Measurements from ENCODE around the gene P2RY8.
"Not testable (repeated sequence)": the region's sequence is repeated elsewhere in the genome, so short reads cannot be mapped to it uniquely, and the experiment has no call there.

Gene P2RY8

GRCh38 chrX:1475481-1475880, 61.5 kb downstream of the P2RY8 start:
- no peaks in the 10 kb centered on the region for H3K4me1 ChIP-seq (ENCODE audit: insufficient read depth, insufficient read length)
- no peak for TF ChIP-seq SUZ12 (IDR thresholded peaks at IDR 0.05; ENCODE audit: extremely low read depth, insufficient read depth, insufficient read length)
- no peak for TF ChIP-seq YY1 (IDR thresholded peaks at IDR 0.05; ENCODE audit: insufficient read depth, insufficient read length)
- no peak for TF ChIP-seq ZNF274 (IDR thresholded peaks at IDR 0.05; ENCODE audit: low read depth, low read length)
- no peaks in the 10 kb centered on the region for H3K36me3 ChIP-seq (ENCODE audit: insufficient read depth, insufficient read length, low read length)
- H3K9me3 ChIP-seq (ENCODE audit: insufficient read depth, low read length): peaks cover 14% of the 10 kb centered on the region; the same call in 1 of the 2 replicates
- DNase-seq (ENCODE audit: low read depth, low spot score): no peak
- H3K27me3 ChIP-seq (ENCODE audit: insufficient read depth, insufficient read length): no peaks in the 10 kb centered on the region
- no peak overlapping the region for H3K4me3 ChIP-seq (ENCODE audit: insufficient read length, low read depth)
- no peak overlapping the region for H3K9ac ChIP-seq (ENCODE audit: insufficient read length, low read depth)

- not testable (repeated sequence) for H3K4me3 ChIP-seq (ENCODE audit: insufficient read length, low read depth); DNase-seq (ENCODE audit: low read depth, low spot score); H3K4me1 ChIP-seq (ENCODE audit: insufficient read depth, insufficient read length); H3K9ac ChIP-seq (ENCODE audit: insufficient read length, low read depth); H3K36me3 ChIP-seq (ENCODE audit: insufficient read depth, insufficient read length, low read length); H3K27me3 ChIP-seq (ENCODE audit: insufficient read depth, insufficient read length); H3K9me3 ChIP-seq (ENCODE audit: insufficient read depth, low read length)
Observed at GRCh38 chrX:1474593-1474992, 62.4 kb downstream of the P2RY8 start.

GRCh38 chrX:1472975-1473374, 64.0 kb downstream of the P2RY8 start:
- Histone ChIP-seq H3K27me3 (ENCODE audit: insufficient read depth, insufficient read length) (no peaks in the 10 kb centered on the region), H3K9me3 (ENCODE audit: insufficient read depth, low read length) (no peaks in the 10 kb centered on the region), H3K36me3 (ENCODE audit: insufficient read depth, insufficient read length, low read length) (no peaks in the 10 kb centered on the region), H3K9ac (ENCODE audit: insufficient read length, low read depth) (no peak overlapping the region), H3K4me3 (ENCODE audit: insufficient read length, low read depth) (no peak overlapping the region), H3K4me1 (ENCODE audit: insufficient read depth, insufficient read length) (peaks cover 5% of the 10 kb centered on the region)
- no peak for TF ChIP-seq YY1 (IDR thresholded peaks at IDR 0.05; ENCODE audit: insufficient read depth, insufficient read length)
- no peak for TF ChIP-seq SUZ12 (IDR thresholded peaks at IDR 0.05; ENCODE audit: extremely low read depth, insufficient read depth, insufficient read length)
- no peak for TF ChIP-seq ZNF274 (IDR thresholded peaks at IDR 0.05; ENCODE audit: low read depth, low read length)
- DNase-seq (ENCODE audit: low read depth, low spot score): no peak

GRCh38 chrX:1468250-1468772, 68.7 kb downstream of the P2RY8 start:
- H3K9ac ChIP-seq (ENCODE audit: insufficient read length, low read depth): no peak overlapping the region

GRCh38 chrX:1466971-1467561, 69.9 kb downstream of the P2RY8 start:
- no peak for DNase-seq (ENCODE audit: low read depth, low spot score)
- no peak overlapping the region for H3K4me3 ChIP-seq (ENCODE audit: insufficient read length, low read depth)
- H3K9ac ChIP-seq (ENCODE audit: insufficient read length, low read depth): no peak overlapping the region
- H3K9me3 ChIP-seq (ENCODE audit: insufficient read depth, low read length): no peaks in the 10 kb centered on the region
- TF ChIP-seq YY1 (IDR thresholded peaks at IDR 0.05; ENCODE audit: insufficient read depth, insufficient read length) (no peak), SUZ12 (IDR thresholded peaks at IDR 0.05; ENCODE audit: extremely low read depth, insufficient read depth, insufficient read length) (no peak), ZNF274 (IDR thresholded peaks at IDR 0.05; ENCODE audit: low read depth, low read length) (no peak)
- no peaks in the 10 kb centered on the region for H3K36me3 ChIP-seq (ENCODE audit: insufficient read depth, insufficient read length, low read length)
- H3K27me3 ChIP-seq (ENCODE audit: insufficient read depth, insufficient read length): no peaks in the 10 kb centered on the region
- peaks cover 8% of the 10 kb centered on the region for H3K4me1 ChIP-seq (ENCODE audit: insufficient read depth, insufficient read length)

More at GRCh38 chrX:1468250-1468772, 68.7 kb downstream of the P2RY8 start:
- no peak for DNase-seq (ENCODE audit: low read depth, low spot score)
- no peaks in the 10 kb centered on the region for H3K9me3 ChIP-seq (ENCODE audit: insufficient read depth, low read length)
- no peaks in the 10 kb centered on the region for H3K36me3 ChIP-seq (ENCODE audit: insufficient read depth, insufficient read length, low read length)
- no peaks in the 10 kb centered on the region for H3K27me3 ChIP-seq (ENCODE audit: insufficient read depth, insufficient read length)
- no peak for TF ChIP-seq ZNF274 (IDR thresholded peaks at IDR 0.05; ENCODE audit: low read depth, low read length)
- TF ChIP-seq YY1 (IDR thresholded peaks at IDR 0.05; ENCODE audit: insufficient read depth, insufficient read length): no peak
- no peak for TF ChIP-seq SUZ12 (IDR thresholded peaks at IDR 0.05; ENCODE audit: extremely low read depth, insufficient read depth, insufficient read length)
- H3K4me3 ChIP-seq (ENCODE audit: insufficient read length, low read depth): no peak overlapping the region
- H3K4me1 ChIP-seq (ENCODE audit: insufficient read depth, insufficient read length): peaks cover 8% of the 10 kb centered on the region

- Histone ChIP-seq H3K4me1 (ENCODE audit: insufficient read depth, insufficient read length) (peaks cover 8% of the 10 kb centered on the region), H3K9ac (ENCODE audit: insufficient read length, low read depth) (no peak overlapping the region), H3K4me3 (ENCODE audit: insufficient read length, low read depth) (no peak overlapping the region), H3K9me3 (ENCODE audit: insufficient read depth, low read length) (no peaks in the 10 kb centered on the region), H3K36me3 (ENCODE audit: insufficient read depth, insufficient read length, low read length) (no peaks in the 10 kb centered on the region), H3K27me3 (ENCODE audit: insufficient read depth, insufficient read length) (no peaks in the 10 kb centered on the region)
- TF ChIP-seq YY1 (IDR thresholded peaks at IDR 0.05; ENCODE audit: insufficient read depth, insufficient read length) (no peak), ZNF274 (IDR thresholded peaks at IDR 0.05; ENCODE audit: low read depth, low read length) (no peak), SUZ12 (IDR thresholded peaks at IDR 0.05; ENCODE audit: extremely low read depth, insufficient read depth, insufficient read length) (no peak)
- no peak for DNase-seq (ENCODE audit: low read depth, low spot score)
Observed at GRCh38 chrX:1466232-1466661, 70.7 kb downstream of the P2RY8 start.

GRCh38 chrX:1465286-1466231, 71.4 kb downstream of the P2RY8 start:
- Histone ChIP-seq H3K9me3 (ENCODE audit: insufficient read depth, low read length) (no peaks in the 10 kb centered on the region), H3K9ac (ENCODE audit: insufficient read length, low read depth) (no peak overlapping the region), H3K36me3 (ENCODE audit: insufficient read depth, insufficient read length, low read length) (no peaks in the 10 kb centered on the region), H3K4me3 (ENCODE audit: insufficient read length, low read depth) (no peak overlapping the region), H3K4me1 (ENCODE audit: insufficient read depth, insufficient read length) (peaks cover 8% of the 10 kb centered on the region), H3K27me3 (ENCODE audit: insufficient read depth, insufficient read length) (no peaks in the 10 kb centered on the region)
- no peak for TF ChIP-seq ZNF274 (IDR thresholded peaks at IDR 0.05; ENCODE audit: low read depth, low read length)
- no peak for TF ChIP-seq SUZ12 (IDR thresholded peaks at IDR 0.05; ENCODE audit: extremely low read depth, insufficient read depth, insufficient read length)
- no peak for DNase-seq (ENCODE audit: low read depth, low spot score)

Data from NT2/D1 (cell line).